SH-SY5Y (cell line): ENCODE data around the gene MBD6.

Experiments used
- GATA2 ChIP-seq: IDR thresholded peaks from 2 replicates; pipeline ENCODE4 v1.6.1; 2011; ENCODE audit warnings: mild to moderate bottlenecking, low read depth, low read length
- GATA3 ChIP-seq: IDR thresholded peaks from 2 replicates; pipeline ENCODE4 v1.6.1; 2011; ENCODE audit warnings: low read depth, mild to moderate bottlenecking, low read length, moderate library complexity

Gene MBD6

GRCh38 chr12:57518920-57519795 is 3.5 kb upstream of the MBD6 start:
- no peak for TF ChIP-seq GATA3
- no peak for TF ChIP-seq GATA2

- TF ChIP-seq GATA3 = no peak
- no peak for TF ChIP-seq GATA2
Observed at GRCh38 chr12:57519796-57520052, 2.9 kb upstream of the MBD6 start.

- no peak for TF ChIP-seq GATA2
- TF ChIP-seq GATA3 = no peak
Observed at GRCh38 chr12:57520053-57520818, 2.4 kb upstream of the MBD6 start, which contains the start of gene DDIT3. DDIT3 (minus strand) TSS chr12:57520514; CDS start chr12:57517406, 3,108 bp downstream.

GRCh38 chr12:57521525-57522010 is 1.1 kb upstream of the MBD6 start:
- TF ChIP-seq GATA3 (no peak), GATA2 (no peak)

- no peak for TF ChIP-seq GATA2
- TF ChIP-seq GATA3 = no peak
Observed at GRCh38 chr12:57522887-57523705, 472 bp downstream of the MBD6 start.

GRCh38 chr12:57523706-57524614 is 1.3 kb downstream of the MBD6 start:
- TF ChIP-seq GATA2 = no peak
- no peak for TF ChIP-seq GATA3

- no peak for TF ChIP-seq GATA2
- TF ChIP-seq GATA3 = no peak
Observed at GRCh38 chr12:57524814-57525614, 2.4 kb downstream of the MBD6 start.

- no peak for TF ChIP-seq GATA2
- TF ChIP-seq GATA3 = no peak
Observed at GRCh38 chr12:57525615-57526383, 3.2 kb downstream of the MBD6 start.

- TF ChIP-seq GATA3 = no peak
- TF ChIP-seq GATA2 = no peak
Observed at GRCh38 chr12:57526477-57527126, 4.0 kb downstream of the MBD6 start.

- no peak for TF ChIP-seq GATA3
- no peak for TF ChIP-seq GATA2
Observed at GRCh38 chr12:57527184-57527583, 4.6 kb downstream of the MBD6 start.

- TF ChIP-seq GATA3 (no peak), GATA2 (no peak)
Observed at GRCh38 chr12:57528176-57528575, 5.6 kb downstream of the MBD6 start.
